Skeletal muscle satellite cell (primary cell): ENCODE measurements around the gene FURIN. TPM values are rescaled to one million over a fixed set of nuclear protein-coding genes. Genes with fewer than 3 reads are reported as not detected.

Experiments
- H3K27me3 ChIP-seq: 2 replicates; pipeline ENCODE4 v1.7.0; 2013; ENCODE audit warnings: low read length; ENCODE audit not compliant: control insufficient read depth, insufficient read depth
- H3K36me3 ChIP-seq: 2 replicates; pipeline ENCODE4 v1.7.0; 2013; ENCODE audit warnings: mild to moderate bottlenecking, control low read depth, low read length; ENCODE audit not compliant: insufficient read depth
- H3K4me1 ChIP-seq: 2 replicates; pipeline ENCODE4 v1.7.0; 2013; ENCODE audit warnings: low read length; ENCODE audit not compliant: control insufficient read depth, insufficient read depth
- H3K4me2 ChIP-seq: 2 replicates; pipeline ENCODE4 v1.7.0; 2013; ENCODE audit warnings: mild to moderate bottlenecking, low read length
- H3K4me3 ChIP-seq: 2 replicates; pipeline ENCODE4 v1.7.0; 2013; ENCODE audit warnings: low read length
- H3K9ac ChIP-seq: 2 replicates; pipeline ENCODE4 v1.7.0; 2013; ENCODE audit warnings: mild to moderate bottlenecking, low read depth, low read length, moderate library complexity
- H3K9me3 ChIP-seq: replicated peaks from 2 replicates; pipeline ENCODE4 v1.7.0; 2013; ENCODE audit warnings: mild to moderate bottlenecking, control low read depth, low read length
- small RNA-seq: library from RNA; depleted of rRNA; stranded (forward); fragments of <200 nt; gene quantifications from one replicate; pipeline ENCODE3, GENCODE V24; 2012

The FURIN gene

GRCh38 chr15:90931575-90931827, 63.1 kb downstream of the FURIN start:
- Histone ChIP-seq H3K36me3 (no peaks in the 10 kb centered on the region), H3K9me3 (no peaks in the 10 kb centered on the region), H3K4me3 (peak overlapping the region; percentile 94), H3K9ac (peak overlapping the region; percentile 88), H3K27me3 (no peaks in the 10 kb centered on the region), H3K4me1 (peaks cover 44% of the 10 kb centered on the region), H3K4me2 (peak overlapping the region; percentile 100)

DNA sequence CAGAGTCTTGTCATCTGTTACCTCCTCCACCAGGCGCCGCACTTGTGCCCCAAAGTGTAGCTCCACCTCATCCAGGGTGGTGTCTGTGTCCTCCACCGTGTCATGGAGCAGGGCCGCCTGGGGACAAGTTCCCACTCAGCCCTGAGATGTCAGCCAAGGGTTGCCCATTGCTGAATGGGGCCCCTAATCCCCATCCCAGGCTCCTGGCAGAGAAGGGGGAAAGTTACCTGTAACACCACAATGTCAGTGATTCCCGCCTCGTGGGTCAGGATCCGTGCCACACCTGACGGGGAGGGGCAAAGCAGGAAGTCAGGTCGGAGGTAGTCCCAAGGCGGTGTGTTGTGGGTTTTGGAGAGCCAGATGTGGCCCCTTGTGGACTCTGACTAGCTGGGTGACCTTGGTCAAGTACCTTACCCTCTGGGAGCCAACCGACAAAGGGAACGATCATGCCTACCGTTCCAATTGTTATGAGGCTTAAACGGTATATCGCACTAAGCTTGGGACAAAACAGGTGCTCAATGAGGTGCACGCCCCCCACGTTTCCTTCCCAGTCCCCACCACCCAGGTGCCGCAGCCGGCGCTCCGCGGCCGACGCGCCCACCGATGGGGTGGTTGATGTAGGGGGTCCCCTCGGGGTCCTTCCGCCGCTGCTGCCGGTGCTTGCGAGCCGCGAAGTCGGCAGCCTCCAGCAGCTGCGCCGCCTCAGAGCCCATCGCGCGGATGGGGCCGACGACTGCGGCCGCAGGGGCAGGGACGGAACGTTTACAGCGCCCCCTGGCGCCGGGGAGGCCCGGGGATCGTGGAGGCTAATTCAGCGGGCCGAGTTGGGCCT, 63.7 kb downstream of the FURIN start, which contains the start of gene HDDC3:
HDDC3 (minus strand) TSS at position 722 of the 832 bp plus-strand sequence; CDS start at position 713, 9 bp downstream.
- H3K9me3 ChIP-seq: no peaks in the 10 kb centered on the region
- peak within 1 kb of the TSS; percentile 100 for H3K4me2 ChIP-seq
- peak within 1 kb of the TSS; percentile 94 for H3K4me3 ChIP-seq
- no peaks in the 10 kb centered on the region for H3K27me3 ChIP-seq
- H3K36me3 ChIP-seq: peaks cover 5% of the 10 kb centered on the region
- H3K4me1 ChIP-seq: peaks cover 49% of the 10 kb centered on the region
- H3K9ac ChIP-seq: peak within 1 kb of the TSS; percentile 88

GRCh38 chr15:90932660-90932991, 64.2 kb downstream of the FURIN start:
- Histone ChIP-seq H3K4me1 (peaks cover 49% of the 10 kb centered on the region), H3K27me3 (no peaks in the 10 kb centered on the region), H3K9me3 (no peaks in the 10 kb centered on the region), H3K9ac (peak overlapping the region; percentile 88), H3K4me2 (peak overlapping the region; percentile 100), H3K4me3 (peak overlapping the region; percentile 94), H3K36me3 (peaks cover 5% of the 10 kb centered on the region)

Small RNA genes lying within 50 kb of the gene (small RNA-seq; reads per million reads assigned to genes)
- gene RN7SL363P: not detected
